Measurements from ENCODE around the gene GPX4. TPM values are rescaled to one million over a fixed set of nuclear protein-coding genes. Genes with fewer than 3 reads are reported as not detected.

Gene GPX4
- total RNA-seq, 4 donors from 2014 or later, result 338 to 386 (median 375) TPM

GRCh38 chr19:1115646-1116420, 12.0 kb downstream of the GPX4 start:
- peaks cover 21 to 38% (median 31%) of the 10 kb centered on the region in 4 donors for H3K4me1 ChIP-seq
- peaks cover 53 to 97% (median 93%) of the 10 kb centered on the region in 4 donors for H3K36me3 ChIP-seq
- no peak overlapping the region for H3K4me3 ChIP-seq
- no peak for DNase-seq (ENCODE audit: extremely low spot score)
- TF ChIP-seq CTCF (IDR thresholded peaks at IDR 0.05) (no peak), POLR2AphosphoS5 (IDR thresholded peaks at IDR 0.05) (no peak), POLR2A (IDR thresholded peaks at IDR 0.05; ENCODE audit: low read depth) (no peak), EP300 (IDR thresholded peaks at IDR 0.05) (no peak)
- intact Hi-C loops (cut with DNase I), result no loop called here
- no peaks in the 10 kb centered on the region for H3K27me3 ChIP-seq
- no peaks in the 10 kb centered on the region for H3K9me3 ChIP-seq
- H3K27ac ChIP-seq (replicated peaks in 1 of 4), result no peak overlapping the region
- 93% methylated on average over 21 of the region's 35 CpGs for WGBS

- DNase-seq (ENCODE audit: extremely low spot score), result no peak
- no peaks in the 10 kb centered on the region for H3K9me3 ChIP-seq
- H3K4me1 ChIP-seq, result peaks cover 20 to 27% (median 25%) of the 10 kb centered on the region in 4 donors
- TF ChIP-seq CTCF (IDR thresholded peaks at IDR 0.05) (no peak), POLR2AphosphoS5 (IDR thresholded peaks at IDR 0.05) (no peak), EP300 (IDR thresholded peaks at IDR 0.05) (no peak), POLR2A (IDR thresholded peaks at IDR 0.05; ENCODE audit: low read depth) (no peak)
- 90% methylated on average over 37 of the region's 52 CpGs for WGBS
- no peaks in the 10 kb centered on the region for H3K27me3 ChIP-seq
- no peak overlapping the region for H3K4me3 ChIP-seq
- intact Hi-C loops (cut with DNase I), result no loop called here
- H3K36me3 ChIP-seq, result peaks cover 61 to 97% (median 93%) of the 10 kb centered on the region in 4 donors
- no peak overlapping the region for H3K27ac ChIP-seq (replicated peaks in 1 of 4)
Measured at GRCh38 chr19:1116726-1117581, 13.2 kb downstream of the GPX4 start.

- Histone ChIP-seq H3K4me1 (peaks cover 14 to 20% (median 18%) of the 10 kb centered on the region in 4 donors), H3K4me3 (no peak overlapping the region), H3K27me3 (no peaks in the 10 kb centered on the region), H3K27ac (replicated peaks in 1 of 4) (no peak overlapping the region), H3K36me3 (peaks cover 66 to 97% (median 93%) of the 10 kb centered on the region in 4 donors), H3K9me3 (no peaks in the 10 kb centered on the region)
- WGBS, result 94% methylated on average over 16 of the region's 16 CpGs
- no peak for DNase-seq (ENCODE audit: extremely low spot score)
- intact Hi-C loops (cut with DNase I), result no loop called here
- TF ChIP-seq POLR2A (IDR thresholded peaks at IDR 0.05; ENCODE audit: low read depth), result no peak
- TF ChIP-seq CTCF (IDR thresholded peaks at IDR 0.05), result no peak
- TF ChIP-seq EP300 (IDR thresholded peaks at IDR 0.05), result no peak
- TF ChIP-seq POLR2AphosphoS5 (IDR thresholded peaks at IDR 0.05), result no peak
Measured at GRCh38 chr19:1117654-1118053, 13.9 kb downstream of the GPX4 start.

- 95% methylated on average over 27 of the region's 34 CpGs for WGBS
- Histone ChIP-seq H3K4me3 (no peak overlapping the region), H3K27ac (replicated peaks in 1 of 4) (no peak overlapping the region), H3K36me3 (peaks cover 76 to 100% (median 100%) of the 10 kb centered on the region in 4 donors), H3K27me3 (no peaks in the 10 kb centered on the region), H3K9me3 (no peaks in the 10 kb centered on the region), H3K4me1 (peaks cover under 1 to 18% (median 17%) of the 10 kb centered on the region in 4 donors)
- no peak for TF ChIP-seq EP300 (IDR thresholded peaks at IDR 0.05)
- TF ChIP-seq POLR2AphosphoS5 (IDR thresholded peaks at IDR 0.05), result no peak
- no peak for TF ChIP-seq CTCF (IDR thresholded peaks at IDR 0.05)
- TF ChIP-seq POLR2A (IDR thresholded peaks at IDR 0.05; ENCODE audit: low read depth), result no peak
- intact Hi-C loops (cut with DNase I), result no loop called here
- no peak for DNase-seq (ENCODE audit: extremely low spot score)
Measured at GRCh38 chr19:1118999-1119398, 15.2 kb downstream of the GPX4 start.
